GM12878 (cell line): ENCODE results near the gene COL1A1.

ENCODE experiments used
- CBFB ChIP-seq: IDR thresholded peaks from 2 replicates; pipeline ENCODE4 v1.6.1; 2016; ENCODE audit warnings: antibody characterized with exemption, low read depth
- CTCF ChIP-seq, 3 experiments: IDR thresholded peaks in 2 of 3; conservative IDR thresholded peaks in 1 of 3; 2 replicates each; pipeline ENCODE4 v1.5.1; 2011; ENCODE audit warnings: low read depth in 3 of 3, low read length in 3 of 3, mild to moderate bottlenecking in 3 of 3, control low read depth in 2 of 3, moderate library complexity in 2 of 3, inconsistent platforms in 1 of 3, mixed read lengths in 1 of 3; ENCODE audit not compliant: control insufficient read depth in 2 of 3, insufficient read depth in 1 of 3; ENCODE audit errors: extremely low read depth in 1 of 3
- ETV6 ChIP-seq, 2 experiments: fragments of 450-650 bp in 1 of 2; IDR thresholded peaks in 1 of 2; conservative IDR thresholded peaks in 1 of 2; 2 replicates each; pipeline ENCODE4 v1.6.1; 2014; ENCODE audit warnings: antibody characterized with exemption in 1 of 2, borderline replicate concordance in 1 of 2, low read depth in 1 of 2, mild to moderate bottlenecking in 1 of 2, moderate library complexity in 1 of 2
- FOS ChIP-seq: IDR thresholded peaks from 3 replicates; pipeline ENCODE4 v1.6.1; 2011; ENCODE audit warnings: borderline replicate concordance; ENCODE audit not compliant: insufficient read length; ENCODE audit errors: extremely low read depth
- LARP7 ChIP-seq: fragments of 450-650 bp; IDR thresholded peaks from 2 replicates; pipeline ENCODE4 v1.6.1; 2017; ENCODE audit warnings: mild to moderate bottlenecking
- MAX ChIP-seq: IDR thresholded peaks from 2 replicates; pipeline ENCODE4 v1.6.1; 2012; ENCODE audit warnings: low read depth, low read length, improper control_type of control experiment
- YY1 ChIP-seq: IDR thresholded peaks from 2 replicates; pipeline ENCODE4 v1.6.1; 2011; ENCODE audit warnings: low read depth, mild to moderate bottlenecking, low read length

DNA sequence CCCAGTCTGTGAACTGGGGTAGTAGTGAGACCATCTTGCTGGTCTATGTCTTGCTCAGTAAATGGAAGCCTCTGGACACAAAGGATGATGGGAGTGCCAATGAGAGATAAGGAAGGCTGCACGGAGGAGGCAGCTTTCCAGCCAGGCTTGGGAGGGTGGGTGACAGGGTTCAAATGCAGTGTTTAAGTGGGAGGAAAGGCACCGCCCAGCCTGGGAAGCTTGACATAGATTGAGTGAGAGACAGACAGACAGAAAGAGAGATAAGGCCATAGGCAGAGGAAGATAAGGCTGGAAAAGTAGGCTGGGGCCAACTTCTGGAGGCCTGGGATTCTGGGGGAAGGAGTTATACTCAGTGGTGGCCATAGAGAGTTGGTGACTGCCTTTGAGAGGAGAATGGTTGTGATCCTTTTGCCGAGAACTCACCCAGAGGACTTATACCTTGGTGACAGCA is 7.2 kb upstream of the COL1A1 start:
- TF ChIP-seq MAX (no peak), ETV6 (conservative IDR thresholded peaks at IDR 0.05 in 1 of 2, IDR thresholded peaks at IDR 0.05 in 1 of 2; ENCODE audit: borderline replicate concordance in 1 of 2, low read depth in 1 of 2) (no peak), FOS (no peak), LARP7 (no peak), CBFB (no peak), YY1 (no peak), CTCF (IDR thresholded peaks at IDR 0.05 in 2 of 3, conservative IDR thresholded peaks at IDR 0.05 in 1 of 3; ENCODE audit: control insufficient read depth in 2 of 3, extremely low read depth in 1 of 3, insufficient read depth in 1 of 3, low read depth in 3 of 3, low read length in 3 of 3) (no peak)
